HepG2 (cell line): ENCODE measurements around the gene SUPT4H1. TPM values are rescaled to one million over a fixed set of nuclear protein-coding genes. Genes with fewer than 3 reads are reported as not detected.

Experiments used
- ATRX ChIP-seq: sonication (generic); formaldehyde crosslinking; IDR thresholded peaks from 2 replicates; pipeline ENCODE4 v1.4.0; 2020; ENCODE audit warnings: missing genetic modification reagents, borderline replicate concordance
- GATA4 ChIP-seq: sonication (generic); IDR thresholded peaks from 2 replicates; pipeline ENCODE4 v1.6.1; 2016; ENCODE audit warnings: antibody characterized with exemption, low read depth, borderline replicate concordance
- HNRNPH1 ChIP-seq: fragments of 200-400 bp; formaldehyde crosslinking; optimal IDR thresholded peaks from 2 replicates; pipeline ENCODE3; 2017; ENCODE audit warnings: mild to moderate bottlenecking, low read depth, low read length
- NFKBIZ ChIP-seq: IDR thresholded peaks from 2 replicates; pipeline ENCODE4 v1.6.1; 2018; ENCODE audit warnings: missing genetic modification reagents, missing compliant biosample characterization
- PHF8 ChIP-seq: sonication (generic); formaldehyde crosslinking; IDR thresholded peaks from 2 replicates; pipeline ENCODE4 v1.5.0; 2020; ENCODE audit warnings: missing genetic modification reagents
- SIN3A ChIP-seq: IDR thresholded peaks from 2 replicates; pipeline ENCODE4 v1.6.1; 2011; ENCODE audit warnings: low read depth, mild to moderate bottlenecking, control low read depth, low read length, borderline replicate concordance
- SNAPC2 ChIP-seq: sonication (generic); formaldehyde crosslinking; IDR thresholded peaks from 2 replicates; pipeline ENCODE4 v1.8.1; 2022; ENCODE audit warnings: mild to moderate bottlenecking, missing genetic modification reagents
- STAT5B ChIP-seq: sonication (generic); formaldehyde crosslinking; IDR thresholded peaks from 2 replicates; pipeline ENCODE4 v1.4.0; 2020; ENCODE audit warnings: missing genetic modification reagents
- SUZ12 ChIP-seq: fragments of 150-350 bp; IDR thresholded peaks from 2 replicates; pipeline ENCODE4 v1.6.1; 2014; ENCODE audit warnings: low read depth, low read length
- TCF7 ChIP-seq: sonication (generic); IDR thresholded peaks from 2 replicates; pipeline ENCODE4 v1.6.1; 2016; ENCODE audit warnings: antibody characterized with exemption, low read depth
- ZIK1 ChIP-seq: sonication (generic); formaldehyde crosslinking; IDR thresholded peaks from 2 replicates; pipeline ENCODE4 v1.5.0; 2020; ENCODE audit warnings: mild to moderate bottlenecking, low read depth, missing genetic modification reagents, borderline replicate concordance
- ZNF136 ChIP-seq: sonication (generic); formaldehyde crosslinking; IDR thresholded peaks from 2 replicates; pipeline ENCODE4 v1.8.1; 2022; ENCODE audit warnings: low read depth, mild to moderate bottlenecking, moderate library complexity, missing genetic modification reagents
- ZNF160 ChIP-seq: sonication (generic); formaldehyde crosslinking; IDR thresholded peaks from 2 replicates; pipeline ENCODE4 v1.8.0; 2022; ENCODE audit warnings: mild to moderate bottlenecking, inconsistent platforms, missing genetic modification reagents
- ZNF20 ChIP-seq: sonication (generic); formaldehyde crosslinking; IDR thresholded peaks from 2 replicates; pipeline ENCODE4 v1.4.0; 2020; ENCODE audit warnings: mild to moderate bottlenecking, moderate library complexity, missing genetic modification reagents
- ZNF34 ChIP-seq: sonication (generic); formaldehyde crosslinking; IDR thresholded peaks from 2 replicates; pipeline ENCODE4 v1.4.0; 2020; ENCODE audit warnings: mild to moderate bottlenecking, missing genetic modification reagents, borderline replicate concordance
- ZNF484 ChIP-seq: sonication (generic); formaldehyde crosslinking; IDR thresholded peaks from 2 replicates; pipeline ENCODE4 v1.5.1; 2020; ENCODE audit warnings: mild to moderate bottlenecking, low read depth, missing genetic modification reagents, borderline replicate concordance
- ZNF563 ChIP-seq: sonication (generic); formaldehyde crosslinking; IDR thresholded peaks from 2 replicates; pipeline ENCODE4 v1.8.0; 2022; ENCODE audit warnings: mild to moderate bottlenecking, moderate library complexity, missing genetic modification reagents
- ZNF652 ChIP-seq: IDR thresholded peaks from 2 replicates; pipeline ENCODE4 v1.6.1; 2016; ENCODE audit warnings: low read depth, borderline replicate concordance
- polyA plus RNA-seq, 8 experiments: library from polyadenylated mRNA; depleted of rRNA in 3 of 8; stranded (reverse) in 7 of 8; unstranded in 1 of 8; fragments of >200 nt; fragmentation: Illumina TruSeq in 4 of 8; extraction: Trizol in 4 of 8; gene quantifications; 2 replicates each; pipeline versions ENCODE4 v1.2.1 to v1.2.3, GENCODE V29; 2011 to 2016; ENCODE audit warnings: low read depth in 4 of 8, missing spikeins in 1 of 8, mixed read lengths in 1 of 8; ENCODE audit not compliant: insufficient read depth in 1 of 8
- total RNA-seq, 5 experiments: library from RNA; depleted of rRNA; stranded (reverse); fragments of >200 nt; fragmentation: Illumina TruSeq; extraction: Trizol; gene quantifications; 2 replicates each; pipeline ENCODE4 v1.2.3, GENCODE V29; 2016; ENCODE audit warnings: low read depth in 1 of 5
- TF ChIP-seq, protein P1 (sequence below): sonication (generic); formaldehyde crosslinking; IDR thresholded peaks from 2 replicates; pipeline ENCODE4 v1.5.0; 2020; ENCODE audit warnings: missing genetic modification reagents, mild to moderate bottlenecking, borderline replicate concordance
- TF ChIP-seq, protein P2 (sequence below): sonication (generic); formaldehyde crosslinking; IDR thresholded peaks from 2 replicates; pipeline ENCODE4 v1.5.0; 2020; ENCODE audit warnings: mild to moderate bottlenecking, missing genetic modification reagents, borderline replicate concordance
- TF ChIP-seq, protein P3 (sequence below): sonication (generic); formaldehyde crosslinking; IDR thresholded peaks from 2 replicates; pipeline ENCODE4 v1.4.0; 2020; ENCODE audit warnings: missing genetic modification reagents, mild to moderate bottlenecking, borderline replicate concordance

The SUPT4H1 gene
- total and polyA plus RNA-seq, 2 of the 13 experiments (the other 11 are each of a cell fraction or from before 2014, with no cell fraction given): 155 to 244 TPM

DNA sequence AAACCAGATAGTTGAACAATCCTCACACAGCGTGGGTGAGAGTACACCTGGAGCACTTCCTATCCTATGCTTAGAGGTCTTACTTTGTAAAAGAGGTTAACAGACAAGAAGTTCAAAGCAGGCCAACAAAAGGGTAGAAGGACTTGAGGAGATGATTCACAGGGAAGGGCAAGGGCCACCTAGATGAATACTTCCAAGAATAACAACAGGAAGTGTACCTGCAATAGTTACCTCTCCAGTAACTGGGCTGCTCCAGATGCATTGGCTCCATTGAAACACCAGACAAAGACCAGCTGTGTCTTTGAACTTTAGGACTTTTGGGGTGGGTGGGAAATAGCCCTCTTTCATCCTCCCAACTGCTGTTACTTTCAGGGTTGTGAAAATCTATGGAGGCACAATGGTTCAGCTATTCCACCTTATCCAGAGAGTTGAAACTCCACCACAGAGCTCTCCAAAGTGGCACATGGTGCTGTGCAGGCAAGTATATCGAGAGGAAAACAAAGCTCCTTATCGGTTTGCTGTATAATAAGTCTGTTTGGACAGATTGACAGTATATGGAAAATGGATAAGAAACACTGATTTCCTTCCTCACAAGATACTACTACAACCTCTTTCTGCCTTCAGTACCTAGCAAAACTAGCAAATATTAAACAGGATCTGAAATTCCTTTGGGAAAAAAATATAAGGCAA lies 42.7 kb upstream of the SUPT4H1 start (continued):
- TF ChIP-seq, protein P1, sequence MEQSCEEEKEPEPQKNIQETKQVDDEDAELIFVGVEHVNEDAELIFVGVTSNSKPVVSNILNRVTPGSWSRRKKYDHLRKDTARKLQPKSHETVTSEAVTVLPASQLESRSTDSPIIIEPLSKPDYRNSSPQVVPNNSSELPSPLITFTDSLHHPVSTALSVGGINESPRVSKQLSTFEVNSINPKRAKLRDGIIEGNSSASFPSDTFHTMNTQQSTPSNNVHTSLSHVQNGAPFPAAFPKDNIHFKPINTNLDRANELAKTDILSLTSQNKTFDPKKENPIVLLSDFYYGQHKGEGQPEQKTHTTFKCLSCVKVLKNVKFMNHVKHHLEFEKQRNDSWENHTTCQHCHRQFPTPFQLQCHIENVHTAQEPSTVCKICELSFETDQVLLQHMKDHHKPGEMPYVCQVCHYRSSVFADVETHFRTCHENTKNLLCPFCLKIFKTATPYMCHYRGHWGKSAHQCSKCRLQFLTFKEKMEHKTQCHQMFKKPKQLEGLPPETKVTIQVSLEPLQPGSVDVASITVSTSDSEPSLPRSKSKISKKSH (CRISPR knock-in tag): no peak
- TF ChIP-seq PHF8: peak; percentile 24; the same call in 1 of the 2 replicates
- TF ChIP-seq GATA4: no peak; the same call in 1 of the 2 replicates
- TF ChIP-seq, protein P2, sequence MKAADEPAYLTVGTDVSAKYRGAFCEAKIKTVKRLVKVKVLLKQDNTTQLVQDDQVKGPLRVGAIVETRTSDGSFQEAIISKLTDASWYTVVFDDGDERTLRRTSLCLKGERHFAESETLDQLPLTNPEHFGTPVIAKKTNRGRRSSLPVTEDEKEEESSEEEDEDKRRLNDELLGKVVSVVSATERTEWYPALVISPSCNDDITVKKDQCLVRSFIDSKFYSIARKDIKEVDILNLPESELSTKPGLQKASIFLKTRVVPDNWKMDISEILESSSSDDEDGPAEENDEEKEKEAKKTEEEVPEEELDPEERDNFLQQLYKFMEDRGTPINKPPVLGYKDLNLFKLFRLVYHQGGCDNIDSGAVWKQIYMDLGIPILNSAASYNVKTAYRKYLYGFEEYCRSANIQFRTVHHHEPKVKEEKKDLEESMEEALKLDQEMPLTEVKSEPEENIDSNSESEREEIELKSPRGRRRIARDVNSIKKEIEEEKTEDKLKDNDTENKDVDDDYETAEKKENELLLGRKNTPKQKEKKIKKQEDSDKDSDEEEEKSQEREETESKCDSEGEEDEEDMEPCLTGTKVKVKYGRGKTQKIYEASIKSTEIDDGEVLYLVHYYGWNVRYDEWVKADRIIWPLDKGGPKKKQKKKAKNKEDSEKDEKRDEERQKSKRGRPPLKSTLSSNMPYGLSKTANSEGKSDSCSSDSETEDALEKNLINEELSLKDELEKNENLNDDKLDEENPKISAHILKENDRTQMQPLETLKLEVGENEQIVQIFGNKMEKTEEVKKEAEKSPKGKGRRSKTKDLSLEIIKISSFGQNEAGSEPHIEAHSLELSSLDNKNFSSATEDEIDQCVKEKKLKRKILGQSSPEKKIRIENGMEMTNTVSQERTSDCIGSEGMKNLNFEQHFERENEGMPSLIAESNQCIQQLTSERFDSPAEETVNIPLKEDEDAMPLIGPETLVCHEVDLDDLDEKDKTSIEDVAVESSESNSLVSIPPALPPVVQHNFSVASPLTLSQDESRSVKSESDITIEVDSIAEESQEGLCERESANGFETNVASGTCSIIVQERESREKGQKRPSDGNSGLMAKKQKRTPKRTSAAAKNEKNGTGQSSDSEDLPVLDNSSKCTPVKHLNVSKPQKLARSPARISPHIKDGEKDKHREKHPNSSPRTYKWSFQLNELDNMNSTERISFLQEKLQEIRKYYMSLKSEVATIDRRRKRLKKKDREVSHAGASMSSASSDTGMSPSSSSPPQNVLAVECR (CRISPR knock-in tag): peak; percentile 45; the same call in 1 of the 2 replicates
- TF ChIP-seq ATRX (CRISPR knock-in tag): no peak
- no peak for TF ChIP-seq ZNF20
- no peak for TF ChIP-seq ZNF136 (CRISPR knock-in tag)
- TF ChIP-seq ZNF563 (CRISPR knock-in tag): no peak
- no peak for TF ChIP-seq ZNF160 (CRISPR knock-in tag)
- no peak for TF ChIP-seq ZIK1
- TF ChIP-seq HNRNPH1: no peak
- peak; percentile 70; the same call in 1 of the 2 replicates for TF ChIP-seq NFKBIZ (CRISPR knock-in tag)
- no peak for TF ChIP-seq SNAPC2
- peak; percentile 92 for TF ChIP-seq TCF7
- 0 out of 2 replicates have a peak, but pooled peaks have one; percentile 23 for TF ChIP-seq STAT5B
- TF ChIP-seq ZNF34: no peak
- TF ChIP-seq SIN3A: no peak
- TF ChIP-seq SUZ12: no peak
- no peak for TF ChIP-seq ZNF652 (CRISPR knock-in tag)
- TF ChIP-seq ZNF484 (CRISPR knock-in tag): no peak
- TF ChIP-seq, protein P3, sequence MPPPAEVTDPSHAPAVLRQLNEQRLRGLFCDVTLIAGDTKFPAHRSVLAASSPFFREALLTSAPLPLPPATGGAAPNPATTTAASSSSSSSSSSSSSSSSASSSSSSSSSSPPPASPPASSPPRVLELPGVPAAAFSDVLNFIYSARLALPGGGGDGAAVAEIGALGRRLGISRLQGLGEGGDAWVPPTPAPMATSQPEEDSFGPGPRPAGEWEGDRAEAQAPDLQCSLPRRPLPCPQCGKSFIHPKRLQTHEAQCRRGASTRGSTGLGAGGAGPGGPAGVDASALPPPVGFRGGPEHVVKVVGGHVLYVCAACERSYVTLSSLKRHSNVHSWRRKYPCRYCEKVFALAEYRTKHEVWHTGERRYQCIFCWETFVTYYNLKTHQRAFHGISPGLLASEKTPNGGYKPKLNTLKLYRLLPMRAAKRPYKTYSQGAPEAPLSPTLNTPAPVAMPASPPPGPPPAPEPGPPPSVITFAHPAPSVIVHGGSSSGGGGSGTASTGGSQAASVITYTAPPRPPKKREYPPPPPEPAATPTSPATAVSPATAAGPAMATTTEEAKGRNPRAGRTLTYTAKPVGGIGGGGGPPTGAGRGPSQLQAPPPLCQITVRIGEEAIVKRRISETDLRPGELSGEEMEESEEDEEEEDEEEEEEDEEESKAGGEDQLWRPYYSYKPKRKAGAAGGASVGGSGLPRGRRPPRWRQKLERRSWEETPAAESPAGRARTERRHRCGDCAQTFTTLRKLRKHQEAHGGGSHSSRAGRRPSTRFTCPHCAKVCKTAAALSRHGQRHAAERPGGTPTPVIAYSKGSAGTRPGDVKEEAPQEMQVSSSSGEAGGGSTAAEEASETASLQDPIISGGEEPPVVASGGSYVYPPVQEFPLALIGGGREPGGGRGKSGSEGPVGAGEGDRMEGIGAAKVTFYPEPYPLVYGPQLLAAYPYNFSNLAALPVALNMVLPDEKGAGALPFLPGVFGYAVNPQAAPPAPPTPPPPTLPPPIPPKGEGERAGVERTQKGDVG (CRISPR knock-in tag): no peak
